H1 (cell line): ENCODE results near the gene LHX2. TPM values are rescaled to one million over a fixed set of nuclear protein-coding genes. Genes with fewer than 3 reads are reported as not detected.

ENCODE experiments used
- CTCF ChIA-PET: fragments of 300-600 bp; sonication (Branson Sonifier 250); formaldehyde crosslinking; loops from one replicate; lab custom pipeline; 2021; ENCODE audit not compliant: partially characterized antibody; lab: Charles Lee
- POLR2A ChIA-PET: fragments of 300-600 bp; sonication (Branson Sonifier 250); formaldehyde crosslinking; loops from one replicate; lab custom pipeline; 2021; ENCODE audit warnings: inconsistent platforms; ENCODE audit not compliant: partially characterized antibody; lab: Charles Lee
- DNase-seq, 2 experiments: peaks; one replicate each; pipeline versions ENCODE4 v3.0.0 to v3.0.0-alpha.2; 2010 to 2022; ENCODE audit warnings: low spot score in 2 of 2, low read depth in 1 of 2, mixed read lengths in 1 of 2
- FAIRE-seq: peaks from 2 replicates; lab custom pipeline; 2011; peaks lifted over from hg19 to GRCh38; lab: Jason Lieb, UNC
- H2AFZ ChIP-seq: 2 replicates; pipeline ENCODE4 v1.8.1; 2012; ENCODE audit warnings: low read length, inconsistent platforms
- H2AK5ac ChIP-seq: 2 replicates; pipeline ENCODE4 v1.6.1; 2013; ENCODE audit warnings: low read depth, low read length
- H2BK120ac ChIP-seq: replicated peaks from 2 replicates; pipeline ENCODE3; 2013; ENCODE audit warnings: low read depth, low read length, inconsistent platforms
- H2BK12ac ChIP-seq: 2 replicates; pipeline ENCODE4 v1.6.1; 2013; ENCODE audit warnings: low read depth, low read length
- H2BK15ac ChIP-seq: 2 replicates; pipeline ENCODE4 v1.6.1; 2013; ENCODE audit warnings: low read length
- H2BK20ac ChIP-seq: 2 replicates; pipeline ENCODE4 v1.6.1; 2013; ENCODE audit warnings: low read length
- H2BK5ac ChIP-seq: 2 replicates; pipeline ENCODE4 v1.6.1; 2013; ENCODE audit warnings: low read depth, low read length
- H3K14ac ChIP-seq: 2 replicates; pipeline ENCODE4 v1.6.1; 2013; ENCODE audit warnings: inconsistent platforms; ENCODE audit not compliant: insufficient read length
- H3K18ac ChIP-seq: 2 replicates; pipeline ENCODE4 v1.6.1; 2013; ENCODE audit warnings: low read length; ENCODE audit errors: extremely low read depth
- H3K23ac ChIP-seq: 2 replicates; pipeline ENCODE4 v1.6.1; 2013; ENCODE audit warnings: inconsistent platforms; ENCODE audit not compliant: insufficient read length
- H3K23me2 ChIP-seq: 2 replicates; pipeline ENCODE4 v1.6.1; 2013; ENCODE audit warnings: low read depth, low read length
- H3K27ac ChIP-seq: 2 replicates; pipeline ENCODE4 v1.6.1; 2011; ENCODE audit warnings: low read depth, low read length, inconsistent platforms
- H3K27me3 ChIP-seq, 4 experiments: replicated peaks in 1 of 4; 1 replicate in 1 of 4; 2 replicates in 3 of 4; pipeline versions ENCODE4 v1.6.1 to v1.8.1; 2011 to 2013; ENCODE audit warnings: low read length in 3 of 4, mild to moderate bottlenecking in 3 of 4, inconsistent platforms in 2 of 4, mixed read lengths in 2 of 4, moderate library complexity in 1 of 4; ENCODE audit not compliant: control insufficient read depth in 3 of 4, insufficient read depth in 3 of 4; ENCODE audit errors: extremely low read depth in 1 of 4
- H3K36me3 ChIP-seq, 4 experiments: 2 replicates each; pipeline versions ENCODE4 v1.6.1 to v1.8.1; 2011 to 2013; ENCODE audit warnings: mild to moderate bottlenecking in 4 of 4, low read length in 3 of 4, moderate library complexity in 2 of 4, control low read depth in 1 of 4, inconsistent platforms in 1 of 4; ENCODE audit not compliant: insufficient read depth in 4 of 4, control insufficient read depth in 2 of 4
- H3K4ac ChIP-seq: replicated peaks from 2 replicates; pipeline ENCODE3; 2013; ENCODE audit warnings: low read length, low read depth, mixed read lengths, inconsistent platforms; ENCODE audit not compliant: insufficient read length
- H3K4me1 ChIP-seq, 4 experiments: replicated peaks in 1 of 4; 1 replicate in 1 of 4; 2 replicates in 3 of 4; pipeline versions ENCODE4 v1.6.1 to v1.8.1; 2011 to 2013; ENCODE audit warnings: low read length in 3 of 4, inconsistent platforms in 2 of 4, mixed read lengths in 1 of 4; ENCODE audit not compliant: insufficient read depth in 4 of 4, control insufficient read depth in 3 of 4
- H3K4me2 ChIP-seq, 2 experiments: 2 replicates each; pipeline versions ENCODE4 v1.6.1 to v1.8.1; 2011 to 2013; ENCODE audit warnings: low read depth in 2 of 2, low read length in 2 of 2, control low read depth in 1 of 2, inconsistent platforms in 1 of 2, mild to moderate bottlenecking in 1 of 2; ENCODE audit not compliant: insufficient read depth in 1 of 2
- H3K4me3 ChIP-seq, 4 experiments: fragments of 200-600, 300-600 bp in 1 of 4; sonication (generic), shearing (Covaris generic), sonication (Bioruptor Twin) in 1 of 4; 2 replicates each; pipeline versions ENCODE4 v1.5.1 to v1.8.1; 2011 to 2016; ENCODE audit warnings: low read length in 4 of 4, low read depth in 3 of 4, control low read depth in 2 of 4, inconsistent platforms in 2 of 4, mild to moderate bottlenecking in 2 of 4, mixed read lengths in 1 of 4, moderate library complexity in 1 of 4; ENCODE audit not compliant: insufficient read depth in 2 of 4; ENCODE audit errors: extremely low read depth in 1 of 4
- H3K56ac ChIP-seq: replicated peaks from 2 replicates; pipeline ENCODE3; 2013; ENCODE audit warnings: low read depth, mild to moderate bottlenecking, mixed read lengths, low read length, inconsistent platforms; ENCODE audit not compliant: insufficient read length
- H3K79me1 ChIP-seq: 2 replicates; pipeline ENCODE4 v1.6.1; 2013; ENCODE audit warnings: low read depth, low read length, control low read depth
- H3K79me2 ChIP-seq, 2 experiments: 2 replicates each; pipeline versions ENCODE4 v1.6.1 to v1.8.1; 2012 to 2013; ENCODE audit warnings: low read length in 2 of 2, mild to moderate bottlenecking in 2 of 2, inconsistent platforms in 1 of 2; ENCODE audit not compliant: insufficient read depth in 2 of 2, control insufficient read depth in 1 of 2
- H3K9ac ChIP-seq, 4 experiments: replicated peaks in 1 of 4; 1 replicate in 1 of 4; 2 replicates in 3 of 4; pipeline versions ENCODE4 v1.6.1 to v1.8.1; 2011 to 2013; ENCODE audit warnings: low read depth in 3 of 4, low read length in 3 of 4, control low read depth in 2 of 4, mild to moderate bottlenecking in 2 of 4, moderate library complexity in 2 of 4, inconsistent platforms in 1 of 4; ENCODE audit errors: extremely low read depth in 1 of 4
- H3K9me3 ChIP-seq, 2 experiments: 2 replicates each; pipeline versions ENCODE4 v1.6.1 to v1.8.1; 2012 to 2013; ENCODE audit warnings: mild to moderate bottlenecking in 2 of 2, moderate library complexity in 2 of 2, control low read depth in 1 of 2, inconsistent platforms in 1 of 2, low read depth in 1 of 2, low read length in 1 of 2, mixed read lengths in 1 of 2; ENCODE audit not compliant: insufficient read depth in 2 of 2
- H4K20me1 ChIP-seq, 2 experiments: replicated peaks in 1 of 2; 2 replicates each; pipeline versions ENCODE3 to v1.8.1; 2011 to 2013; ENCODE audit warnings: inconsistent platforms in 2 of 2, low read length in 2 of 2, mild to moderate bottlenecking in 1 of 2; ENCODE audit not compliant: insufficient read depth in 2 of 2, control insufficient read depth in 1 of 2
- H4K5ac ChIP-seq: 2 replicates; pipeline ENCODE4 v1.6.1; 2013; ENCODE audit warnings: low read length, low read depth, mixed read lengths, inconsistent platforms; ENCODE audit not compliant: insufficient read length
- H4K8ac ChIP-seq: 2 replicates; pipeline ENCODE4 v1.8.0; 2013; ENCODE audit warnings: mild to moderate bottlenecking, moderate library complexity, low read length, inconsistent platforms; ENCODE audit not compliant: insufficient read depth; ENCODE audit errors: extremely low read depth
- H4K91ac ChIP-seq: replicated peaks from 2 replicates; pipeline ENCODE3; 2013; ENCODE audit warnings: low read length, mixed read lengths, inconsistent platforms; ENCODE audit not compliant: insufficient read length
- ASH2L ChIP-seq: fragments of 200-600, 300-600 bp; sonication (generic); IDR thresholded peaks from one replicate; pipeline ENCODE4 v1.7.1; 2017; ENCODE audit warnings: low read length
- BCL11A ChIP-seq, 2 experiments: IDR thresholded peaks; one replicate each; pipeline ENCODE4 v1.6.1; 2011; ENCODE audit warnings: low read depth in 2 of 2, low read length in 2 of 2, mild to moderate bottlenecking in 2 of 2
- CBX8 ChIP-seq: fragments of 300-800, 300-1000 bp; sonication (generic); IDR thresholded peaks from 2 replicates; pipeline ENCODE4 v1.7.1; 2016; ENCODE audit warnings: low read depth, low read length, borderline replicate concordance
- EZH2 ChIP-seq: fragments of 200-600 bp; sonication (generic); IDR thresholded peaks from 2 replicates; pipeline ENCODE4 v1.7.1; 2012; ENCODE audit warnings: low read depth, mild to moderate bottlenecking, moderate library complexity, low read length, inconsistent platforms; ENCODE audit not compliant: severe bottlenecking
- HDAC2 ChIP-seq, 2 experiments: fragments of 300-600 bp in 1 of 2; sonication (generic) in 1 of 2; IDR thresholded peaks; 2 replicates each; pipeline ENCODE4 v1.6.1; 2011 to 2012; ENCODE audit warnings: low read depth in 2 of 2, low read length in 2 of 2, mild to moderate bottlenecking in 2 of 2, moderate library complexity in 2 of 2, borderline replicate concordance in 1 of 2, inconsistent platforms in 1 of 2
- RNF2 ChIP-seq: fragments of 200-900, 300-1000 bp; sonication (generic); IDR thresholded peaks from 2 replicates; pipeline ENCODE4 v1.7.1; 2016; ENCODE audit warnings: borderline replicate concordance, low read depth, mild to moderate bottlenecking, antibody characterized with exemption, low read length; ENCODE audit not compliant: poor library complexity, severe bottlenecking; ENCODE audit errors: missing control alignments
- RXRA ChIP-seq: IDR thresholded peaks from 2 replicates; pipeline ENCODE4 v1.6.1; 2011; ENCODE audit warnings: low read depth, mild to moderate bottlenecking, low read length, moderate library complexity; ENCODE audit not compliant: insufficient read depth
- SP2 ChIP-seq: IDR thresholded peaks from 2 replicates; pipeline ENCODE4 v1.6.1; 2012; ENCODE audit warnings: mild to moderate bottlenecking, low read length, inconsistent platforms
- TAF1 ChIP-seq: IDR thresholded peaks from 2 replicates; pipeline ENCODE4 v1.6.1; 2011; ENCODE audit warnings: mild to moderate bottlenecking, low read depth, low read length
- ZNF274 ChIP-seq: IDR thresholded peaks from 2 replicates; pipeline ENCODE4 v1.7.0; 2012; ENCODE audit warnings: low read length, borderline replicate concordance; ENCODE audit errors: extremely low read depth
- WGBS, 2 experiments: shearing (Covaris generic) in 1 of 2; methylation state at CpG; one replicate each; pipeline versions ENCODE4 v1.1.6 to v1.1.7; 2013 to 2015; ENCODE audit warnings: low lambda C conversion rate in 2 of 2, mixed read lengths in 2 of 2, inconsistent platforms in 1 of 2, low coverage in 1 of 2, missing lambda C conversion rate in 1 of 2; ENCODE audit not compliant: insufficient replicate concordance in 2 of 2, insufficient coverage in 1 of 2, insufficient read length in 1 of 2; ENCODE audit errors: extremely low coverage in 1 of 2, missing lambda C conversion rate in 1 of 2; 5-methylcytosine and 5-hydroxymethylcytosine counted together
- polyA plus RNA-seq, 7 experiments: library from polyadenylated mRNA; depleted of rRNA in 3 of 7; stranded (reverse) in 5 of 7; unstranded in 2 of 7; fragments of >200 nt in 5 of 7; fragments of 200-250 nt in 2 of 7; gene quantifications; 1 replicate in 5 of 7; 2 replicates in 1 of 7; 4 replicates in 1 of 7; pipeline versions ENCODE4 v1.2.1 to v1.2.3, GENCODE V29; 2011 to 2013; ENCODE audit warnings: missing spikeins in 2 of 7, mixed read lengths in 2 of 7
- total RNA-seq: library from RNA; stranded (reverse); fragmentation: NEBNext Ultra II Directional; extraction: Animal tissue kit (Norgen Biotek cat#: 25700); gene quantifications from 2 replicates; pipeline ENCODE4 v1.2.1, GENCODE V29; 2021
- TF ChIP-seq, protein P1 (sequence below): IDR thresholded peaks from 2 replicates; pipeline ENCODE4 v1.6.1; 2011; ENCODE audit warnings: low read length, improper control_type of control experiment

LHX2 gene
- total and polyA plus RNA-seq, 2 of the 8 experiments (the other 6 are each of a cell fraction or from before 2014, with no cell fraction given): 0.11 to 0.86 TPM

DNA sequence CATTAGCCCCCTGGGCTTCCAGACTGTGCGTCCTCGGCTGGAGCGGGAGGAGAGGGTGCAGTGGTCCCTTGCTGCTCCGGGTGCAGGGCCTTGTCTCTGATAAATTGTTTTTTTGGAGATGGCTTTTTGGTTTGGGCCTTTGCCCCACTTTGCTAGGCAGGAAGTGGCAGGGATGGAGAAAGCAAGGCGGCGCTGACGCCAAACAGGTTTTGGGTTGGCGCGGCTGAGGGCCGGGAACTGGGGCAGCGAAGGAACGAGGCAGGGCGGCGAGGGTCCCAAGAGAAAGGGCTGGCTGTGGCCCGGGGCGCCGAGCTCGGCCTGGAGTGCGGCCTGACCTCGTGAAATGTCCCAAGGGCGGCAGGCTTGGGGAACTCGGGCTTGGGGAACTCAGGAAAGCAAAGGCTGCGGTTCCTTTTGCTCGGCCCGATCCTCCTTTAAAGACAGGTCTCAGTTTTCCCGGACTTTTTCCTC, 4.1 kb downstream of the LHX2 start:
- H3K14ac ChIP-seq: no peak overlapping the region
- peaks cover 76 to 98% (median 89%) of the 10 kb centered on the region in 4 experiments for H3K27me3 ChIP-seq
- H4K91ac ChIP-seq: no peak overlapping the region
- H3K79me2 ChIP-seq: no peaks in the 10 kb centered on the region
- no peaks in the 10 kb centered on the region for H3K9me3 ChIP-seq
- peaks cover 10 to 56% (median 28%) of the 10 kb centered on the region in 4 experiments for H3K4me1 ChIP-seq
- H2BK15ac ChIP-seq: no peak overlapping the region
- no peak overlapping the region for H3K56ac ChIP-seq
- H2AK5ac ChIP-seq: no peak overlapping the region
- no peak overlapping the region for H4K5ac ChIP-seq
- no peak overlapping the region for H3K23ac ChIP-seq
- ChIA-PET POLR2A (interaction anchor here (1.0 kb wide), 1 partner anchor 18 kb away, joined by 3 read pairs; no protein-coding TSS in a partner anchor), CTCF (interaction anchor here (1.4 kb wide), 1 partner anchor 25 kb away, joined by 5 read pairs; no protein-coding TSS in a partner anchor)
- no peak overlapping the region for H2BK12ac ChIP-seq
- WGBS, 2 experiments: 0% methylated on average over 20 of the region's 26 CpGs; no CpG with 5 or more reads in 1 of the 2 experiments
- H3K23me2 ChIP-seq: peaks cover 9% of the 10 kb centered on the region; the same call in 1 of the 2 replicates
- H2AFZ ChIP-seq: no peak overlapping the region
- peak overlapping the region; percentile 15 to 68 for H3K4me2 ChIP-seq
- H3K27ac ChIP-seq: no peak overlapping the region
- H3K9ac ChIP-seq: no peak overlapping the region
- DNase-seq (peak in 1 of 2 experiments; percentile 74), FAIRE-seq (no peak)
- H3K79me1 ChIP-seq: no peaks in the 10 kb centered on the region
- no peak overlapping the region for H4K8ac ChIP-seq
- H3K18ac ChIP-seq: peak overlapping the region; percentile 32; the same call in 1 of the 2 replicates
- H2BK20ac ChIP-seq: no peak overlapping the region
- peak overlapping the region in 1 of 4 experiments; percentile 46; a peak in 3 of 8 replicates for H3K4me3 ChIP-seq
- H3K36me3 ChIP-seq: peaks cover 0 to 9% (median 0%) of the 10 kb centered on the region in 4 experiments; a peak in 1 of 8 replicates
- H3K4ac ChIP-seq: no peak overlapping the region
- peaks cover 11 to 25% of the 10 kb centered on the region in 2 experiments for H4K20me1 ChIP-seq
- H2BK5ac ChIP-seq: no peak overlapping the region
- no peak overlapping the region for H2BK120ac ChIP-seq
- TF ChIP-seq CBX8 (0 out of 2 replicates have a peak, but pooled peaks have one; percentile 74), RNF2 (peak; percentile 86), EZH2 (peak; percentile 94), SP2 (no peak), RXRA (no peak), HDAC2 (IDR thresholded peaks at IDR 0.05; ENCODE audit: borderline replicate concordance in 1 of 2, low read depth in 2 of 2, low read length in 2 of 2) (no peak), TAF1 (no peak), ASH2L (peak; percentile 64), BCL11A (IDR thresholded peaks at IDR 0.05; ENCODE audit: low read depth in 2 of 2, low read length in 2 of 2) (no peak), ZNF274 (no peak)
- TF ChIP-seq, protein P1, sequence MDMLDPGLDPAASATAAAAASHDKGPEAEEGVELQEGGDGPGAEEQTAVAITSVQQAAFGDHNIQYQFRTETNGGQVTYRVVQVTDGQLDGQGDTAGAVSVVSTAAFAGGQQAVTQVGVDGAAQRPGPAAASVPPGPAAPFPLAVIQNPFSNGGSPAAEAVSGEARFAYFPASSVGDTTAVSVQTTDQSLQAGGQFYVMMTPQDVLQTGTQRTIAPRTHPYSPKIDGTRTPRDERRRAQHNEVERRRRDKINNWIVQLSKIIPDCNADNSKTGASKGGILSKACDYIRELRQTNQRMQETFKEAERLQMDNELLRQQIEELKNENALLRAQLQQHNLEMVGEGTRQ: no peak
